HCT116 (cell line): ENCODE results near the gene SMARCA5. TPM values are rescaled to one million over a fixed set of nuclear protein-coding genes. Genes with fewer than 3 reads are reported as not detected.

ENCODE experiments used
- ATAC-seq: fragments of 200-7000 bp; cut with Tn5 transposase; 2 replicates; pipeline ENCODE4 v1.9.1; 2020; ENCODE audit warnings: mild to moderate bottlenecking, moderate library complexity
- BruUV-seq: library from RNA; stranded (reverse); fragments of 400-500 nt; replicated peaks from 2 replicates; lab custom pipeline; 2021; lab: Mats Ljungman, UMichigan
- CTCF ChIA-PET: fragments of 300-600 bp; sonication (Branson Sonifier 250); formaldehyde crosslinking; loops from one replicate; lab custom pipeline; 2021; ENCODE audit warnings: antibody characterized with exemption; lab: Charles Lee
- POLR2A ChIA-PET: fragments of 300-600, 350-600 bp; sonication (Branson Sonifier 250); formaldehyde crosslinking; loops from one replicate; lab custom pipeline; 2021; ENCODE audit warnings: antibody characterized with exemption; lab: Charles Lee
- RAD21 ChIA-PET, 2 experiments: fragments of 300-600 bp; sonication (Branson Sonifier 250); formaldehyde crosslinking; loops; one replicate each; lab custom pipeline; 2023; ENCODE audit warnings: low total read pairs in 2 of 2; ENCODE audit not compliant: uncharacterized antibody in 2 of 2, unreplicated experiment in 2 of 2, low non-redundant PET in 1 of 2; lab: Charles Lee
- DNase-seq: peaks from one replicate; pipeline ENCODE4 v3.0.0-alpha.2; 2010; ENCODE audit warnings: low read depth, low spot score
- H2AFZ ChIP-seq: fragments of 200-600 bp; shearing (Covaris generic), sonication (generic); 2 replicates; pipeline ENCODE4 v1.6.1; 2017; ENCODE audit warnings: low read depth, mixed run types, mixed read lengths, antibody characterized with exemption, low read length; ENCODE audit not compliant: poor library complexity, severe bottlenecking
- H3K27ac ChIP-seq: 2 replicates; pipeline ENCODE4 v1.5.1; 2012; ENCODE audit warnings: low read depth, low read length
- H3K27me3 ChIP-seq: fragments of 200-600 bp; sonication (generic); 2 replicates; pipeline ENCODE4 v1.6.1; 2016; ENCODE audit warnings: mixed run types, low read length, mixed read lengths; ENCODE audit not compliant: insufficient read depth
- H3K36me3 ChIP-seq, 2 experiments: fragments of 200-500 bp in 1 of 2; fragments of 200-600 bp in 1 of 2; sonication (Bioruptor generic) in 1 of 2; sonication (generic) in 1 of 2; 2 replicates each; pipeline versions ENCODE4 v1.5.1 to v1.6.1; 2014 to 2016; ENCODE audit warnings: low read length in 2 of 2, inconsistent platforms in 1 of 2, mixed read lengths in 1 of 2, mixed run types in 1 of 2; ENCODE audit not compliant: insufficient read depth in 2 of 2, control insufficient read depth in 1 of 2
- H3K4me1 ChIP-seq, 2 experiments: fragments of 200-600 bp in 1 of 2; sonication (generic) in 1 of 2; 2 replicates each; pipeline versions ENCODE4 v1.5.1 to v1.6.1; 2012 to 2017; ENCODE audit warnings: low read length in 2 of 2, inconsistent platforms in 1 of 2, mild to moderate bottlenecking in 1 of 2, mixed read lengths in 1 of 2, mixed run types in 1 of 2, moderate library complexity in 1 of 2; ENCODE audit not compliant: insufficient read depth in 2 of 2, control insufficient read depth in 1 of 2
- H3K4me2 ChIP-seq: fragments of 200-600 bp; sonication (generic); 2 replicates; pipeline ENCODE4 v1.6.1; 2017; ENCODE audit warnings: mixed run types, low read length, mixed read lengths
- H3K4me3 ChIP-seq, 2 experiments: fragments of 200-600 bp in 1 of 2; sonication (generic) in 1 of 2; replicated peaks in 1 of 2; 2 replicates each; pipeline ENCODE4 v1.5.1; 2011 to 2016; ENCODE audit warnings: low read length in 2 of 2, control low read depth in 1 of 2, low read depth in 1 of 2, mild to moderate bottlenecking in 1 of 2, mixed read lengths in 1 of 2, mixed run types in 1 of 2
- H3K79me2 ChIP-seq: fragments of 200-600 bp; sonication (generic); 2 replicates; pipeline ENCODE4 v1.6.1; 2017; ENCODE audit warnings: mild to moderate bottlenecking, mixed run types, low read length, moderate library complexity, mixed read lengths; ENCODE audit not compliant: insufficient read depth
- H3K9ac ChIP-seq: fragments of 200-600 bp; sonication (generic); 2 replicates; pipeline ENCODE4 v1.6.1; 2016; ENCODE audit warnings: low read length, mixed read lengths
- H3K9me2 ChIP-seq: fragments of 200-600 bp; sonication (generic), shearing (Covaris generic); 2 replicates; pipeline ENCODE4 v1.6.1; 2017; ENCODE audit warnings: mixed run types, mild to moderate bottlenecking, moderate library complexity; ENCODE audit not compliant: insufficient read depth
- H3K9me3 ChIP-seq, 2 experiments: fragments of 200-500 bp in 1 of 2; fragments of 200-600 bp in 1 of 2; sonication (Bioruptor generic) in 1 of 2; sonication (generic) in 1 of 2; 2 replicates each; pipeline ENCODE4 v1.6.1; 2014 to 2017; ENCODE audit warnings: low read length in 2 of 2, mixed read lengths in 2 of 2, inconsistent platforms in 1 of 2, low read depth in 1 of 2, mild to moderate bottlenecking in 1 of 2, mixed run types in 1 of 2, moderate library complexity in 1 of 2; ENCODE audit not compliant: control insufficient read depth in 1 of 2, insufficient read depth in 1 of 2
- H4K20me1 ChIP-seq: fragments of 200-600 bp; sonication (generic), shearing (Covaris generic); 2 replicates; pipeline ENCODE4 v1.6.1; 2017; ENCODE audit warnings: mixed run types, mild to moderate bottlenecking, moderate library complexity; ENCODE audit not compliant: insufficient read depth
- ATF3 ChIP-seq: IDR thresholded peaks from 2 replicates; pipeline ENCODE4 v1.6.1; 2012
- CBX3 ChIP-seq: IDR thresholded peaks from 2 replicates; pipeline ENCODE4 v1.6.1; 2012; ENCODE audit warnings: low read depth
- CEBPB ChIP-seq: IDR thresholded peaks from 2 replicates; pipeline ENCODE4 v1.6.1; 2012; ENCODE audit warnings: low read depth
- EGR1 ChIP-seq: IDR thresholded peaks from 2 replicates; pipeline ENCODE4 v1.6.1; 2012; ENCODE audit warnings: low read depth
- ELF1 ChIP-seq: IDR thresholded peaks from 2 replicates; pipeline ENCODE4 v1.6.1; 2012; ENCODE audit warnings: low read depth, borderline replicate concordance
- FOSL1 ChIP-seq: IDR thresholded peaks from 2 replicates; pipeline ENCODE4 v1.6.1; 2012; ENCODE audit warnings: low read depth
- MAX ChIP-seq: IDR thresholded peaks from 2 replicates; pipeline ENCODE4 v1.6.1; 2012
- POLR2A ChIP-seq: IDR thresholded peaks from 2 replicates; pipeline ENCODE4 v1.7.0; 2011; ENCODE audit warnings: borderline replicate concordance; ENCODE audit not compliant: insufficient read depth, insufficient read length; ENCODE audit errors: extremely low read depth
- POLR2AphosphoS5 ChIP-seq: IDR thresholded peaks from 2 replicates; pipeline ENCODE4 v1.6.1; 2011; ENCODE audit warnings: mild to moderate bottlenecking, low read depth, low read length, moderate library complexity
- RAD21 ChIP-seq: IDR thresholded peaks from 2 replicates; pipeline ENCODE4 v1.6.1; 2012; ENCODE audit warnings: low read depth, mild to moderate bottlenecking
- SIN3A ChIP-seq: IDR thresholded peaks from 2 replicates; pipeline ENCODE4 v1.6.1; 2012; ENCODE audit warnings: low read depth
- SP1 ChIP-seq: IDR thresholded peaks from 2 replicates; pipeline ENCODE4 v1.6.1; 2012; ENCODE audit warnings: low read depth
- SRF ChIP-seq: IDR thresholded peaks from 2 replicates; pipeline ENCODE4 v1.6.1; 2012; ENCODE audit warnings: low read depth
- TCF7L2 ChIP-seq: IDR thresholded peaks from 2 replicates; pipeline ENCODE4 v1.7.0; 2011; ENCODE audit warnings: borderline replicate concordance, inconsistent platforms; ENCODE audit not compliant: insufficient read depth, insufficient read length; ENCODE audit errors: extremely low read depth
- YY1 ChIP-seq: IDR thresholded peaks from 2 replicates; pipeline ENCODE4 v1.6.1; 2011; ENCODE audit warnings: low read length, low read depth, moderate library complexity, mild to moderate bottlenecking; ENCODE audit not compliant: insufficient replicate concordance; ENCODE audit errors: extremely low read depth
- ZFX ChIP-seq: fragments of 450-650 bp; IDR thresholded peaks from 2 replicates; pipeline ENCODE4 v1.6.1; 2017
- ZNF274 ChIP-seq: fragments of 200-500 bp; sonication (Bioruptor generic); IDR thresholded peaks from 2 replicates; pipeline ENCODE4 v1.6.1; 2014; ENCODE audit warnings: mild to moderate bottlenecking, low read depth, low read length, inconsistent platforms
- intact Hi-C: fragments of 100-400 bp; cut with micrococcal nuclease; formaldehyde crosslinking; loops from 2 replicates; pipeline ENCODE4 v1.10.0; 2022
- total RNA-seq: library from RNA; stranded (reverse); gene quantifications from one replicate; pipeline ENCODE4 v1.2.1, GENCODE V29; 2021; ENCODE audit not compliant: unreplicated experiment

The SMARCA5 gene
- total RNA-seq, 1 experiment from 2014 or later: 61.2 TPM

- DNase-seq (no peak), ATAC-seq (no peak)
- H3K36me3 ChIP-seq: no peaks in the 10 kb centered on the region
- no peaks in the 10 kb centered on the region for H3K9me3 ChIP-seq
- no peaks in the 10 kb centered on the region for H4K20me1 ChIP-seq
- no peak overlapping the region for H3K4me2 ChIP-seq
- no peak overlapping the region for H3K27ac ChIP-seq
- no peaks in the 10 kb centered on the region for H3K79me2 ChIP-seq
- H3K9ac ChIP-seq: no peak overlapping the region
- no peaks in the 10 kb centered on the region for H3K9me2 ChIP-seq
- no peak overlapping the region for H3K4me3 ChIP-seq
- no peak for TF ChIP-seq EGR1
- no peak for TF ChIP-seq ZFX
- TF ChIP-seq CBX3: no peak
- TF ChIP-seq FOSL1: no peak
- no peak for TF ChIP-seq ZNF274
- no peak for TF ChIP-seq POLR2AphosphoS5
- TF ChIP-seq SP1: no peak
- TF ChIP-seq ELF1: no peak
- no peak for TF ChIP-seq YY1
- no peak for TF ChIP-seq MAX
- TF ChIP-seq RAD21: no peak
- TF ChIP-seq SRF: no peak
- TF ChIP-seq ATF3: no peak
- no peak for TF ChIP-seq POLR2A
- TF ChIP-seq TCF7L2: no peak
- TF ChIP-seq CEBPB: no peak
- no peak for TF ChIP-seq SIN3A
- no peaks in the 10 kb centered on the region for H3K4me1 ChIP-seq
- ChIA-PET CTCF (interaction anchor here (1.1 kb wide), 1 partner anchor 279 kb away, joined by 3 read pairs; no protein-coding TSS in a partner anchor), POLR2A (no interaction called here), RAD21 (no interaction called here)
- no TSS peak for BruUV-seq
- intact Hi-C loops: loop anchor here (5.0 kb wide), 2 partner anchors 84 to 599 kb away; no protein-coding TSS in a partner anchor
- H3K27me3 ChIP-seq: no peaks in the 10 kb centered on the region
- no peak overlapping the region for H2AFZ ChIP-seq
Observed at GRCh38 chr4:143481361-143481760, 32.1 kb upstream of the SMARCA5 start.
